ENCODE data around the gene CANX.

The CANX gene

GRCh38 chr5:179755022-179755421 lies 56.3 kb downstream of the CANX start:
- H3K4me3 ChIP-seq (ENCODE audit: low read length) = no peak overlapping the region
- H3K4me1 ChIP-seq (ENCODE audit: low read length) = 0 out of 2 replicates have a peak, but pooled peaks cover 4% of the 10 kb centered on the region
- no peak overlapping the region for H3K9ac ChIP-seq (ENCODE audit: low read length)
- H3K79me2 ChIP-seq (ENCODE audit: low read length) = peaks cover 94% of the 10 kb centered on the region
- no peaks in the 10 kb centered on the region for H3K9me3 ChIP-seq (replicated peaks; ENCODE audit: insufficient read depth, low read length)
- no peak overlapping the region for H2AFZ ChIP-seq (ENCODE audit: low read length)
- no peak overlapping the region for H3K27ac ChIP-seq (ENCODE audit: low read length)
- no peaks in the 10 kb centered on the region; the same call in 1 of the 2 replicates for H3F3A ChIP-seq (ENCODE audit: insufficient read depth, low read length)
- TF ChIP-seq, protein P1, sequence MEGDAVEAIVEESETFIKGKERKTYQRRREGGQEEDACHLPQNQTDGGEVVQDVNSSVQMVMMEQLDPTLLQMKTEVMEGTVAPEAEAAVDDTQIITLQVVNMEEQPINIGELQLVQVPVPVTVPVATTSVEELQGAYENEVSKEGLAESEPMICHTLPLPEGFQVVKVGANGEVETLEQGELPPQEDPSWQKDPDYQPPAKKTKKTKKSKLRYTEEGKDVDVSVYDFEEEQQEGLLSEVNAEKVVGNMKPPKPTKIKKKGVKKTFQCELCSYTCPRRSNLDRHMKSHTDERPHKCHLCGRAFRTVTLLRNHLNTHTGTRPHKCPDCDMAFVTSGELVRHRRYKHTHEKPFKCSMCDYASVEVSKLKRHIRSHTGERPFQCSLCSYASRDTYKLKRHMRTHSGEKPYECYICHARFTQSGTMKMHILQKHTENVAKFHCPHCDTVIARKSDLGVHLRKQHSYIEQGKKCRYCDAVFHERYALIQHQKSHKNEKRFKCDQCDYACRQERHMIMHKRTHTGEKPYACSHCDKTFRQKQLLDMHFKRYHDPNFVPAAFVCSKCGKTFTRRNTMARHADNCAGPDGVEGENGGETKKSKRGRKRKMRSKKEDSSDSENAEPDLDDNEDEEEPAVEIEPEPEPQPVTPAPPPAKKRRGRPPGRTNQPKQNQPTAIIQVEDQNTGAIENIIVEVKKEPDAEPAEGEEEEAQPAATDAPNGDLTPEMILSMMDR (IDR thresholded peaks at IDR 0.05; ENCODE audit: low read length) = no peak
- TF ChIP-seq EZH2phosphoT487 (IDR thresholded peaks at IDR 0.05; ENCODE audit: low read length) = no peak
- TF ChIP-seq EZH2 (optimal IDR thresholded peaks at IDR 0.05; ENCODE audit: low read depth, low read length) = no peak
- DNase-seq = no peak
- H3K9me2 ChIP-seq (replicated peaks; ENCODE audit: insufficient read depth, low read length) = no peaks in the 10 kb centered on the region
- H3K27me3 ChIP-seq (replicated peaks; ENCODE audit: insufficient read depth, low read length) = no peaks in the 10 kb centered on the region
- H4K20me1 ChIP-seq (ENCODE audit: insufficient read depth, low read length) = peaks cover 13% of the 10 kb centered on the region; the same call in 1 of the 2 replicates
- H3K36me3 ChIP-seq (replicated peaks; ENCODE audit: insufficient read depth, low read length) = no peaks in the 10 kb centered on the region
- no peak overlapping the region for H3K4me2 ChIP-seq (ENCODE audit: low read depth, low read length)

DNA sequence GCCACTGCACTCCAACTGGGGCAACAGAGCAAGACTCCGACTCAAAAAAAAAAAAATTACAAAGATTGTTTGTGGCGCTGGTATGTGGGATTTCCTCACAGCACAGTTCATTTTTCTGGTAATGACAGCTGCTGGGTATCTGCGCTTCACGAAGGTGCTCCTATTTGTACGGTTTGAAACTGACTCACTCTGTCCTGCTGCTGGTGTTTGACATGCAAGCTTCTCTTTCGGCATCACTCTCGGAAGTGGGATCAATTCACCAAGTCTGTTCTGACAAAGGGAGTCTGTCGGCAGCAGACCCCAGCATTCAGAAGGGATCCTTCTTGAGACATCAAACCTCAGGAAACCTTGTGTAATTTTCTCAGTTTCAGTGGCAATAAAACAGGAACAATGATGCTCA lies 60.2 kb downstream of the CANX start:
- H4K20me1 ChIP-seq (ENCODE audit: insufficient read depth, low read length) = peaks cover 23% of the 10 kb centered on the region
- H3K36me3 ChIP-seq (replicated peaks; ENCODE audit: insufficient read depth, low read length) = no peaks in the 10 kb centered on the region
- no peak overlapping the region for H3K9ac ChIP-seq (ENCODE audit: low read length)
- H3K79me2 ChIP-seq (ENCODE audit: low read length) = peaks cover 97% of the 10 kb centered on the region
- H2AFZ ChIP-seq (ENCODE audit: low read length) = no peak overlapping the region
- no peak for DNase-seq
- no peaks in the 10 kb centered on the region for H3K9me2 ChIP-seq (replicated peaks; ENCODE audit: insufficient read depth, low read length)
- H3K4me1 ChIP-seq (ENCODE audit: low read length) = peaks cover 20% of the 10 kb centered on the region; the same call in 1 of the 2 replicates
- peaks cover 15% of the 10 kb centered on the region for H3F3A ChIP-seq (ENCODE audit: insufficient read depth, low read length)
- TF ChIP-seq EZH2phosphoT487 (IDR thresholded peaks at IDR 0.05; ENCODE audit: low read length) = no peak
- TF ChIP-seq, protein P1 (IDR thresholded peaks at IDR 0.05; ENCODE audit: low read length) = no peak
- no peak for TF ChIP-seq EZH2 (optimal IDR thresholded peaks at IDR 0.05; ENCODE audit: low read depth, low read length)
- H3K27me3 ChIP-seq (replicated peaks; ENCODE audit: insufficient read depth, low read length) = no peaks in the 10 kb centered on the region
- no peak overlapping the region for H3K27ac ChIP-seq (ENCODE audit: low read length)
- no peak overlapping the region for H3K4me3 ChIP-seq (ENCODE audit: low read length)
- no peaks in the 10 kb centered on the region for H3K9me3 ChIP-seq (replicated peaks; ENCODE audit: insufficient read depth, low read length)
- no peak overlapping the region for H3K4me2 ChIP-seq (ENCODE audit: low read depth, low read length)

- H3K36me3 ChIP-seq (replicated peaks; ENCODE audit: insufficient read depth, low read length) = no peaks in the 10 kb centered on the region
- H3F3A ChIP-seq (ENCODE audit: insufficient read depth, low read length) = peaks cover 15% of the 10 kb centered on the region
- H3K9me2 ChIP-seq (replicated peaks; ENCODE audit: insufficient read depth, low read length) = no peaks in the 10 kb centered on the region
- no peak overlapping the region for H3K27ac ChIP-seq (ENCODE audit: low read length)
- H3K27me3 ChIP-seq (replicated peaks; ENCODE audit: insufficient read depth, low read length) = no peaks in the 10 kb centered on the region
- TF ChIP-seq, protein P1 (IDR thresholded peaks at IDR 0.05; ENCODE audit: low read length) = no peak
- no peak for TF ChIP-seq EZH2 (optimal IDR thresholded peaks at IDR 0.05; ENCODE audit: low read depth, low read length)
- TF ChIP-seq EZH2phosphoT487 (IDR thresholded peaks at IDR 0.05; ENCODE audit: low read length) = no peak
- no peaks in the 10 kb centered on the region for H3K9me3 ChIP-seq (replicated peaks; ENCODE audit: insufficient read depth, low read length)
- no peak overlapping the region for H3K4me3 ChIP-seq (ENCODE audit: low read length)
- H2AFZ ChIP-seq (ENCODE audit: low read length) = no peak overlapping the region
- H3K79me2 ChIP-seq (ENCODE audit: low read length) = peaks cover 91% of the 10 kb centered on the region
- no peak overlapping the region for H3K9ac ChIP-seq (ENCODE audit: low read length)
- H3K4me2 ChIP-seq (ENCODE audit: low read depth, low read length) = no peak overlapping the region
- peaks cover 16% of the 10 kb centered on the region for H4K20me1 ChIP-seq (ENCODE audit: insufficient read depth, low read length)
- H3K4me1 ChIP-seq (ENCODE audit: low read length) = peaks cover 20% of the 10 kb centered on the region; the same call in 1 of the 2 replicates
- DNase-seq = no peak
These were observed 61.1 kb downstream of the CANX start for GRCh38 chr5:179759581-179760551.
